CD4-positive, alpha-beta T cell treated with Interleukin-1 beta for 1 hour (primary cell): ENCODE measurements around the gene DNAJC6.
A peak's percentile ranks its signal among the peaks of the same experiment; 100 is the strongest.

Experiments
- DNase-seq, 2 donors: peaks; one replicate each; pipeline ENCODE4 v3.0.0-alpha.2; 2020 to 2022

DNAJC6 gene

DNA sequence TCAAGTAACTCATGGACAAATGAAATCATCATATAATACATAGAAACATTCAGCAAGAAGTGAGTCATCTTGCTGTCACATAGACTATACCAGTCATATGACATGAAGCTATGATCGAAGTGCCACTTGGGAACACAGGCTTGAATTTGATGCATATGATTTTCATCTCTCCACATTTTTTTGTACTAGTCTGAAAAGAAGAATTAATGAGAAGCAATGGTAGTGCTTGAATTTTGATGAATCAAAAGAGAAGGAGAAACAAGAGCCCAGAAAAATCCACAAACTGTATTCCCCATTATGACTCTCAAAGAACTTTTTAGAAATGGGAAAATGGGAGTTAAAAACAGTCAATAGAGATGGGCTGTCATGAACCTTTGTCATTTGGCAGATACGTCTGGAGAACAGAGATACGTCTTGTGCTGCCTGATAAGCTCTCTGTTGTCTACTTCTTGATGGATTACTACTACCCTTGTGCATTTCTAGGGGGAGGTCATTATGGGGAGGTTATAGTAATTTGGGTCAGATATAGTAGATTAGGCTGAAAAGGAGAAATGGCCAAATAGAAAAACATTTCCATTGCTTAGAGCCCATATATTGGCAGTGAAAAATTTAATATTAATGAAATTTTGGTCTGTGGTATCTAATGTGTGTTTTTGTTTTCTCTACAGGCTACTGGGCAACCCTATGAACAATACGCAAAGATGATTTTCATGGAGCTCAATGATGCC is 103.1 kb downstream of the DNAJC6 start:
- DNase-seq, result no peak

DNA sequence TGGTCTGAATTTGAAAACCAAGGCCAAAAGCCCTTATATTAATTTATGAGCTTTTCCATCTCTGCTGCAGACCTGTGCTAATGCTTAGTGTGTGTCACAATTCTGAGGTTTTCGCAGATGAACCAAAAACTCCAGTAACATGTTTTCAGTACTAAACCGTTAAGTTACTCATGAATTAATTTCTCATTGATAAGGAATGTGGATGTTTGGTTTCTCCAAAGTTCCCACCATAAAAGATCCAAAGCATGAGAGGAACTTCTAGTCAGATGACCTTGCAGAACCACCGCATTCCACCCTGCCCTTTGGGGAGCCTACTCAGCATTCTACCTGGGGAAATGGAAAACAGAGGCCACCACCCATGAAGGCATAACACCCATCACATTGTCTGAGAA is 103.6 kb downstream of the DNAJC6 start:
- DNase-seq, result no peak

DNA sequence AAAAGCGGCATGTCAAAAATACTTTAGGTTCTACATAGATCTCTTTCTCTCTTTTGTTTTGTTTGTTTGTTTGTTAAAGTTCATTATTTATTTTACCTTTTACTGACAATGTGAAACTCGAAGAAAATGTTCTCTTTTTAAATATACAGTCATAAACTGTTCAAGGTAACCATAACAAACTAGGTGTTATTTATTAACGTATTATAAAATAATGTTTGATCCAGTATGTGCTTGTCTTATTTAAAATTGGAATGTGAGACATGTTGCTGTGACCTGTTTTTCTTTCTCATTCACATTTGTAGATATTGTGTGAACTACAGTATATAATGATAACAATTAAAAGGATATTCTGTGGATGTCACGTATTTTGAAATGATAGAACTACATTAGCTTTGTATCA is 105.2 kb downstream of the DNAJC6 start:
- DNase-seq, result no peak

DNA sequence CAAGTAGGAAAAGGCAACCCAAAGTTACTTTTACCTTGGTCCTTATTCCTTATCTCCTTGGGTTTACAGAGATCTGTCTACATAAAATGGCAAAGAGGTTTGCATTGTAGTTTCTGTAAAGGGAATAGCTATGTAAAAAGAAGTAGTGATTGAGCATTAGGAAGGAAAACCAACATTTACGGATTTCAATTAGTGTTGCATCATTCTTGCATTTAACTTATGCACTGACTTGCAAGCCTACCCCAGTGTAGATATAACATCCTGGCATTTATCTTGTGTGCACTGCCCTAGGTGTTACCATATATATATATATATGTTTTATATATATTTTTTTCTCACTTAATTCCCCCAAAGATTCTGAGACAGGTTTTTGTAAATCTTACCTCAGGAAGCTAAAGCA is 107.4 kb downstream of the DNAJC6 start:
- DNase-seq, result no peak

DNA sequence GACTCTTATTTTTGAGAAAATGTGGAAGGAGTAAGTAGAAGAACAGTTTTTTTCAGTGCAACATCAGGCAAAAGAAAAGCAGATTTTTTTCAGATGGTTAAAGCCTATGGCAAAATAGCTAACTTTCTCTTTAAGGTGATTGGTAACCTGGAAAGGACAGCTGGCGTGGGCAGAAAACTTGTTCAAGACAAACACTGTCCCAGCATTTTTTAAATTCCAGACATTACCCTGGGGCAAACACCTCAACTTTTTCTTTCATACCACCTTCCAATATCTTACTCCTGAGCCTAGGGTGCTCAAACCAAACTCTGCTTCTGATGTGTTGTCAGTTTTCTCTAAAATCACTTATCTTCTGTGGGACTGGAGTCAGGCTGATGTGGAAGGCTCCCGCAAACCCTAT is 108.4 kb downstream of the DNAJC6 start:
- DNase-seq, result no peak

DNA sequence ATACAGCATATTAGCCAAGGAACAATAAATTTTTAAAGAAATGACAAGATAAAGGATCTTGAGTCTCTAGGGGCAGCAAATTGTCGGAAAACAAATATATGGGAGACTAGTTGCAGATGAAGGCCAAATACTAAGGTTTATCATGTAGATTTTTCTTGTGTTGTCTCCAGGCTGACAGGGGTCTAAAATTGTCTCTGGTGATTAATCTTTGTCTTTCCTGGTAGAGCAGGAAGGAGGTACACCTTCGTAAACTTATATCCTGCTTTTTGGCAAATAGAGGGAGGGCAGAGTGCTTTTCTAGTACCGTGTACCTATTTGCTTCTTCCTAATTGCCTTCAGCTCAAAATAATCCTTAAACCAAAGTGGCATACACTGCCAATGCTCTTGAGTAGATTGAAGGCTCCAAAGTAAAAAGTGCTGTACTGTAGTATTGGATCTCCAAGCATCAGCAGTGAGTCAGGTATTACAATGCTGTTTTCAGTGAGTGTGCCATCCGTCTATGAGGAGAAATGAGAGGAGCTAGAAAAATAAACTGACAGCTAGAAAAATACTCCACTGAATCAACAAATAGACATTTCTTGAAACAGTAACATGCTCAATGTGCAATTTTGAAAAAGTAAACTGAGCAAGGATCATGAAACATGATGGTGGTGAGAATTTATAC is 109.3 kb downstream of the DNAJC6 start:
- no peak for DNase-seq

DNA sequence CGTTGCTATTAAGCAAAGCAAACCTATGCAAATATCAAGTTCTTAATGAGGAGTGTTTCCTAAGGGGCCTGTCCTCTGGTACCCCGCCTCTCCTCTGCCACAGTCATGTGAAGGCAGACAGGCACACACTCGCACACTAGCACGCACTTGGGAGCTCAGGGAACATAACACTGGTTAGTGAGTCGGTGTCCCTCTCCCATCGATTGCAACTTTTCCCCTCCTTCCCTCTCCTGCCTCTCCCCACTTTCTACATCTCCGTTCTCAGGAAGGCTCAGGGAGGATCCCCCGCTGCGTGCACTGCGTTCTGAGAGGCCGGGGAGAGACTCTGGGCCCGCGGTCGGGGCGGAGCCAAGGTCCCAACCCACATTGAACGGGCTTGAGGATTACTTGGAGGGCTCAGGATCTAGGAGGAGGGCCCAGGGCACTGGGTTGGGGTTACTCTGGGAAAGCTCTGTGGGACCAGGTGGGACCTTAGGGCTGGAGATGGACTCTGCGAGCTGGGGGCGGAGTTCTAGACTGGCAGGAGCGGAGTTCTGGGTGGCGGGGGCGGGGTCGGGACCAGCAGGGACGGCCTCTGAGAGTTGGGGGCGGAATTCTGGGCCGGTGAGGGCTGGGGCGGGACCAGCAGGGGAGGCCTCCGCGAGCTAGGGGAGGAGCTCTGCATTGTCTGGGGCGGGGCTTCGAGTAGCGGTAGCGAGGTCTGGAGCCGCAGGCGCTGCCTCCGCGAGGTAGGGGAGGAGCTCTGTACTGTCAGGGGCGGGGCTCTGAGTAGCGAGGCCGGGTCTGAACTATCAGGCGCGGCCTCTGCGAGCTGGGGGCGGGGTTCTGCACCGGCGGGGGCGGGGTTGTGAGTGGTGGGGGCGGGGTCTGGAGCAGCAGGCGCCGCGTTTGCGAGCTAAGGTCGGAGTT is 110.6 kb downstream of the DNAJC6 start:
- DNase-seq, result peak; percentile 98 to 99

DNA sequence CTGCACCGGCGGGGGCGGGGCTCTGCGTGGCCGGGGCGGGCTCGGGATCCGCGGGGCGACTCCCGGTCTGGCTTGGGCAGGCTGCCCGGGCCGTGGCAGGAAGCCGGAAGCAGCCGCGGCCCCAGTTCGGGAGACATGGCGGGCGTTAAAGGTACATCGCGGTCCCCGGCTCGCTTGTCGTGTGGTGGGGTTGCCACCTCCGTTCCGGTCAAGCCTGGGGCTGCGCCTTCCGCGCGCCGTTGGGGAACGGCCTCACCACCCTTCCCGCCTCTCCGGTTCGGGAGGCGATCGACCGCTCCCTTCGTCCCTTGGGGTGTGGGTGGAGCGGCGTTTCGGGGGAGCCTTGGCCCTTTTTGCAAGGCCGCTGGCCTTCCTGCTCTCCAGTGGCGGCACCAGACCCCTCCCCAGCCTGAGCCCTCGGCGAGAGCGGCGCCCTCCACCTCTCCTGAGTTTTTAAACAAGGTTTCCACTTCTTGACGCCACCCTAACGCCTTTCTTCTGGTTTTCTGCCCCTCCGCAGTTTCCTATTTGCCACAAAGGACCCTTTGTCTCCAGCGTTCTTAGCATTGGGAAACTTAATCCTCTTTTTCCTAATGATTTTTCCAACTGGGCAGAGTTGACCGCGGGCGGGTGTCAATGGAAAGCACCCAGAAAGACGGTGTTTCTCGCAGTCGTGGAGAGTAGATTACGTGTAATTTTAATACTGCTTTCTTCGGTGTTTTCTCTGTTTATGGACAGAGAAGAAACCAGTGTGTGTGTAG is 111.4 kb downstream of the DNAJC6 start, which contains the start of the genes LEPR and LEPROT:
LEPR (plus strand) TSS at position 79 of the 761 bp plus-strand sequence. CDS start 144,898 bp downstream, outside the sequence.
LEPROT (plus strand) TSS at position 79 of the 761 bp plus-strand sequence; CDS start at position 136, 57 bp downstream.
- DNase-seq, result no peak

DNA sequence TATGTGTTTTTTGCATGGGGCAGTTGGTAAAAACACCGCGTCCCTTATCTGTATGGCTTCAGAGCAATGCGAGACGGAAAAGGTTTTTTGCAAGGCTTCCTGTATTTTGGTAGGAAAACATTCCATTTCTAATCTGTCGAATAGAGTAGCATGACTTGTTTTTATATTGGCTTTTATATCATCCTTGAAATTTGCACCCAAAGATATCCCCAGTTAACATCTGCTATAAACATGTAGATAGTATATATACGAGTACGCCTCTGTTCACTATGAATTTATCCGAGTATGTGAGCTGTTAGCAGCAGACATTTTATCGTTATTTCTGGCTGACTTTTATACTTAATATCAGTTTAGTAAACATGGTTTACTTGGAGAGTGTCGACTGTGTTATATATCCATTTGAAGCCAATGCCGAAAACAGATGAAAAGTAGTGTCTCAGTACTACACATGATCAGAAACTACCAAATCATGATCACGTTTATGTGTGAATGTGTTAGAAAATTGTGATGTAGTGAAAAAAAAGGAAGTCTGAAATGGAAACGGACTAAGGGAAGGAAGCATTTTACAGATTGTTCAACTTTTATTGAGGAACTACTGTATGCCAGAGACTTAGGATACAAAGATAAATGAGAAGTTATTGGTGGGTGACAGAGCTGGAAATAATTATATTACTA is 112.1 kb downstream of the DNAJC6 start:
- no peak for DNase-seq

DNA sequence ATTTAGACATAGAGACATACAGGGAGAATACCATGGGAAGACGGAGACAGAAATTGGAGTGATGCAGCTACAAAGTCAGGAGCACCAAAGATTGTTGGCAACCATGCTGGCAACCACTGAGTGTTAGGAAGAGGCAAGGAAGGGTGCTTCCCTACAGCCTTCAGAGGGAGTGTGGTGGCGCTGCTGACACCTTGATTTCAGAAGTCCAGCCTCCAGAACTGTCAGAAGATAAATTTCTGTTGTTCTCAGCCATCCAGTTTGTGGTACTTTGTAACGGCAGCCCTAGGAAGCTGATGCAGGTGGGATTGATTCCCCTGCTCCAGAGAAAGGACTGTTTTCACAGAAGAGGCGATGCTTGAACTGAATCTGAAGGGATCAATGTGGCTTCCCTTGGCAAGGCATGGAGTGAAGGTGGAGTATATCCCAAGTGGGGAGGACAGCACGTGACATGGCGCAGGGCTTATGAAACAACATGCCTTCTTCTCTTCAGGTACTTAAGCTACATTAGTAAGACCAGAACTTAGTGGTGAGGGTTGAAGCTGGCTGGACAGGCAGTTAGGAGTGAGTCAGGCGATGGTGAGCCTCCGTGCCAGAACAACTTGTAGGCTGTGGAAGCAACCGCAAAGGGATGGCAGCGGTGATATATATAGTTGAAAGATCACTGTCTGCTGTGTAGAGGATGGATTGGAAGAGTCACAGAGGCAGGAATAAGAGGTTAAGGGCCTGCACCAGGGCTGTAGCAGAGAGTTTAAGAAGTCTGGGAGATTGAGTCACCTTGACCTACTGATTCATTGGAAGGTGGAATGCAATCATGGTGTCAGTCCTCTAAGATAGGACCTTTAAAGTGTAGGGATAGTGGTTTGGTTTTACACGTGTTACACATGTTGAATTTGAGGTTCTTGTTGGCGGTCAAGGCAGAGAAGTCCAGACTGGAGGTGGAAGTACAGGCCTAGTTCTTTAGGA is 113.2 kb downstream of the DNAJC6 start:
- no peak for DNase-seq

DNA sequence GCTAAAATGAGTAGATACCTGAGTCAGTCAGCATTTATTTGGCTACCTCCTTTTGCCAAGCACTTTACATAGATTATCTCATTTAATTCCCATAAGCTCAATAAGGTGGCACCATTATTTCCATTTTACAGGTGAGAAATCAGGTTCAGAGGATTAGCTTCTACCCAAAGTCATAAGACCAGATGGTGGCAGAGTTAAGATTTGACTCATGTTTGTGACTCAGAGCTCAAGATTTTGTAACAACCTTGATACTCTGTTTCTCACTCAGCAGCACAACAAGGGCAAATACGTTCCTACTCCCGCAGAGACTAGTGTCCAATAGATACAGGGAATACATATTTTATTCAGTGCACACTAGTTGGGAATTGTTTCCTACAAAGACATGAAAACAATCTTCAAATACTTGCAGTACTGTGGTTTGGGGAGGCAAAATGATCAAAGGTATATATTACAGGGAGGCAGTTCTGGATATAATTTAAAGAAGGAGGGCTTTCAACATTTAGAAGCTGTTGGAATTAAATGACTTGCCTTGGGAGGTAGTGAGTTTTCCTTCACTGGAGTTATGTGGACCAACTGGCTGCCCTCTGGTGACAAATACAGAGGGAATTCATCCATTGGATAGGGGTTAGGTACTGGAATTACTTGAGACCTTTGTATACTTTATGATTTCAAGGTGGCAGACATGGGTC is 114.7 kb downstream of the DNAJC6 start:
- no peak for DNase-seq

DNA sequence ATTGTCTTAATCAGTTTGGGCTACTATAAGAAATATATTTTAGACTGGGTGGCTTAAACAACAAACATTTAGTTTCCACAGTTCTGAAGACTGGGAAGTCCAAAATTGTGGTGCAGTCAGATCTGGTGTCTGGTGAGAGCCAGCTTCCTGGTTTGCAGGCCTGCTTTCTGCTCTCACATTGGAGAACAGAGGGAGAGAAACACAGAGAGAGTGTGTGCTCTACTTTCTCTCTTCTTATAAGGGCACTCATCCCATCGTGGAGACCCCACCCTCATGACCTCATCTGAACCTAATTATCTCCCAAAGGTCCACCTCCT is 115.2 kb downstream of the DNAJC6 start:
- DNase-seq, result no peak

DNA sequence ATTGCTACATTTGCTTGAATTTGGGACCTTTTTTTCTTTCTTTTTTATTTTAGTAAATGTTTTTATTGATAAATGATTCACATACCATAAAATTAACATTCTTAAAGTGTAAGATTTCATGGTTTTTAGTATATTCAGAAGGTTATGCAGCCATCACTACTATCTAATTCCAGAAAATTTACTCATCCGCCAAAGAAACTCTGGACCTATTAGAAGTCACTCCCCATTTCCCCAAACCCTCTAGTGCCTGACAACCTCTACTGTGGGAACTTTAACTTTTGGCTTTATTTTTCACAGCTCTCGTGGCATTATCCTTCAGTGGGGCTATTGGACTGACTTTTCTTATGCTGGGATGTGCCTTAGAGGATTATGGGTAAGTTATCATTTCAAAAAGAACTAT is 115.7 kb downstream of the DNAJC6 start:
- DNase-seq, result no peak

DNA sequence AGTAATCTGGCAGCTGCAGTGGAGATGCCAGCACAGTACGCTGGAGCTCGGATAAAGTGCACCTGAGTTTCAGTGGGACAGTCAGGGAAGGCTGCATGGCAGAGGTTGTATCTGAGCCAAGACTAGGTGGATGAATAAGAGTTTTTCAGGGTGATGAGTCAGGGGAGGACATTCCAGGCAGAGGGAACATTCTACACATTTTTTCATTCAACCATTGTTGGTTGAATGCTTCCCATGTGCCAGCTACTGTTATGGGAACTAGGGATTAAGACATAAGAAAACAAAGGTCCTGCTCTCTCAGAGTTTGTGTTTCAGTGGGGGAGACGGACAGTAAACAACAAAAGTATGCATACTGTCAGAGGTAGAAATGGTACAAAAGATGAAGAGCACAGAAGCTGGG is 116.4 kb downstream of the DNAJC6 start:
- no peak for DNase-seq

DNA sequence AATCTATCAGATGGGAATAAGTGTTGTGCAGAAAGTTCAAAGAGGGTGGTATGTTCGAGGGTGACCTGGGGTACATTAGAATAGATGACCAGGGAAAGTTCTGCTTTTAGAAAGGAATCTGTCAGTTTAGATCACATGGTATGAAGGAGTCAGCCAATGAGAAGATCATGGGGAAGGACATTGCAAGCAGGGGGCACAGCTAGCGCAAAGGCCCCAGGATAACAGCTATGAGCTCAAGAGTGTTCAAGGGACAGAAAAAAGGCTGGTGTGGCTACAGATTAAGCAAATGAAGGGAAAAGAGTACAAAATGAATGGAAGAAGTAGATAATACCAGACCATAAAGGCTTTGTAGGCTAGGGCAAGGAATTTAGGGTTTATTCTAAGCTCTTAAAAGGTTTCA is 119.7 kb downstream of the DNAJC6 start:
- DNase-seq, result no peak

DNA sequence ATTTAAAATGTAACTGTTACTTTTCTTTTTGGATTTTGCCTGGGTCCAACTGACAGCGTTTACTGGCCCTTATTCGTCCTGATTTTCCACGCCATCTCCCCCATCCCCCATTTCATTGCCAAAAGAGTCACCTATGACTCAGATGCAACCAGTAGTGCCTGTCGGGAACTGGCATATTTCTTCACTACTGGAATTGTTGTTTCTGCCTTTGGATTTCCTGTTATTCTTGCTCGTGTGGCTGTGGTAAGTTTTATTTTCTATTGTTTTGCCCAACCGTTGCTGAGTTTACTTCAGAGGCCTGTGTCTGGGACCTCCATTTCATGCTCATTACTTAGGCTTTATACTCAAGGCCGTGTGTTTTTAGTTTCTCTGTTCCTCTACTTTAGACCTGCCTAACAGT is 120.5 kb downstream of the DNAJC6 start:
- DNase-seq, result no peak

DNA sequence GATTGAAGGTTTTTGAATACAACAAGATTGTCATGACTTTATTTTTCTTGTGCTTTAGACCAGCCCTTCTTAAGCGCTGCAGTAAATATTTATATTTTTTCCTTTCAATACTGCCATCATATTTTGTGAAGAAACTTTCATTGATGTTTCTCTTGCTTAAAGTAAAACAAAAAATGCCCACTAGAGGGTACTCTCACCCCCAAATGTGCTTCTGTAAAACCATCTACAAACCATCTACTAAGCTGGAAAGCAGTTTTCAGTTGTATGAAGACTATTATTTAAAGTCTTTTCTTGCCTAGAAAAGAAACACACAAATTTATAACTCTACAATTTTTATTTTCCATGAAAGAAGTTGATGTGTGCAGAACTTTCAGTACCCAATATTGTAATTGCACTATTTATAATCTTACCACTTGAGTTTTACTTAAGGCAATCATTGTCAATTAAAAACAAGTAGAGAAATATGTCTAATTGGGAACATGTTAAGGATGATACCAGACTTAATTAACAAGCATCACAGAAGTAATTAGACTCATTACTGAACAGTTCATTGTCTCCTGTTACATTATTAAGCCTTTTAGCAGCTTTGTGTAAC is 121.9 kb downstream of the DNAJC6 start:
- DNase-seq, result peak in 1 of 2 donors; percentile 34

DNA sequence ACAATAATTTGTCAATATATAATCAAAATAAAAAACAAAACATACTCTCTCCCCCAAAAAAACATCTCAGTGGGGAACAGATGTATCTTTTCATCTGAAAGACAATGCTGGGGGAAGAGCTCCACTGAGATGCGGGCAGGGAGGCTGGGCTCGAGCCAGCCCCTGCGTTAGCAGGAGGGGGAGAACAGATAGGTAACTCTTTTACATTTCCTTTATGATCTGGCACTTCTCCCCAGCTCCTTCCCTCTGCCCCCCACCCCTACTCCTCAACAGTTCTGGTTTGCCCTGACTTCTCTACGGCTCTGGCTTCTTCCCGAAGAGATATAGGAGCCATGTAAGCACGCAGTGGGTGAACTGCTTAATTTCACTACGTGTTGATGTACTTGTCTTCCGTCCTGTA is 123.6 kb downstream of the DNAJC6 start:
- DNase-seq, result no peak

DNA sequence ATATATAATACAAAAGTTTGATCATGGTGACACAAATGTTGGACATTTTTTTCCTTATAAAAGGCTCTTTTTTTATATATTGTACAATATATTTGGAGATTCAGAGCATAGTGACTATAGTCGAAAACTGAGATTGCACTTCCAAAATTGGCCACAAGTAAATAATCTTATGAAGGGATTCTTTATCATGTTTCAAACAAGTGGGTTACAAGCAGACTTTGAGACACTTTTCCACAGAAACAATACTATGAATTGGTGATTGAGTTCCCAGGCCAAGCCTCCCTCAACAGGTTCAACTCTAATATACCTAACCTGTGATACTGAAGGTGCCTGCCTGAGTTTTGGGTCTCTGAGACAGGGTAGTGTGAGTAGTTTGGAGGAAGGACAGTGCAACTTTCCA is 124.9 kb downstream of the DNAJC6 start:
- DNase-seq, result no peak

DNA sequence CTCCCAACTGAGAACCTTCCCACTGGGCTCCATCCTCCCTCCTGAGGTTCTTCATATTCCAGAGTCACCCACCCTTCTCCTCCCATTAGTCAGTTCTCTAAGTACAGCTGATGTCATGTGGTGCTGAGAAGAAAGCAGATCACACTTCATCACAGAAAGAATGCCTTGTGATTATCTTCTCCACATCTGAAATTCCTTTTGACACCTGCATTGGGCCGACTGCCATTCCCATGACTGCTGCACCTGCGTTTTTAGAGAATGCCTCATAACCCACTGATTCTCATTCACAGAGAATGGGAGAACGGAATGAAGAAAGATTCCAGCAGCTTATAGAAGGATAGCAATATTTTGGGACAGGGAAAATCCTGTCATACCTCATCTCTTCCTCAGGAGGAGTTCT is 125.4 kb downstream of the DNAJC6 start:
- no peak for DNase-seq
